Measurements from ENCODE around the gene APC2.

APC2 gene

GRCh38 chr19:1410136-1410786 is 39.7 kb upstream of the APC2 start:
- Histone ChIP-seq H3K36me3 (ENCODE audit: control insufficient read depth, insufficient read depth, low read length) (no peaks in the 10 kb centered on the region), H3K9ac (ENCODE audit: low read length) (peak overlapping the region; percentile 34), H3K27me3 (ENCODE audit: control insufficient read depth, insufficient read depth, low read length) (no peaks in the 10 kb centered on the region), H3K4me1 (ENCODE audit: control insufficient read depth, insufficient read depth, low read length) (peaks cover 44% of the 10 kb centered on the region), H3K9me3 (ENCODE audit: control insufficient read depth, low read length) (no peaks in the 10 kb centered on the region), H3K4me3 (ENCODE audit: low read length) (no peak overlapping the region)

- no peaks in the 10 kb centered on the region for H3K9me3 ChIP-seq (ENCODE audit: control insufficient read depth, low read length)
- H3K4me1 ChIP-seq (ENCODE audit: control insufficient read depth, insufficient read depth, low read length): peaks cover 49% of the 10 kb centered on the region
- no peak overlapping the region for H3K4me3 ChIP-seq (ENCODE audit: low read length)
- no peaks in the 10 kb centered on the region for H3K27me3 ChIP-seq (ENCODE audit: control insufficient read depth, insufficient read depth, low read length)
- peak overlapping the region; percentile 15 for H3K9ac ChIP-seq (ENCODE audit: low read length)
- H3K36me3 ChIP-seq (ENCODE audit: control insufficient read depth, insufficient read depth, low read length): no peaks in the 10 kb centered on the region
Measured at GRCh38 chr19:1410789-1411188, 39.1 kb upstream of the APC2 start.

GRCh38 chr19:1411255-1412191 is 38.4 kb upstream of the APC2 start:
- Histone ChIP-seq H3K4me3 (ENCODE audit: low read length) (no peak overlapping the region), H3K27me3 (ENCODE audit: control insufficient read depth, insufficient read depth, low read length) (no peaks in the 10 kb centered on the region), H3K4me1 (ENCODE audit: control insufficient read depth, insufficient read depth, low read length) (peaks cover 57% of the 10 kb centered on the region), H3K9ac (ENCODE audit: low read length) (peak overlapping the region; percentile 1), H3K36me3 (ENCODE audit: control insufficient read depth, insufficient read depth, low read length) (no peaks in the 10 kb centered on the region), H3K9me3 (ENCODE audit: control insufficient read depth, low read length) (no peaks in the 10 kb centered on the region)

DNA sequence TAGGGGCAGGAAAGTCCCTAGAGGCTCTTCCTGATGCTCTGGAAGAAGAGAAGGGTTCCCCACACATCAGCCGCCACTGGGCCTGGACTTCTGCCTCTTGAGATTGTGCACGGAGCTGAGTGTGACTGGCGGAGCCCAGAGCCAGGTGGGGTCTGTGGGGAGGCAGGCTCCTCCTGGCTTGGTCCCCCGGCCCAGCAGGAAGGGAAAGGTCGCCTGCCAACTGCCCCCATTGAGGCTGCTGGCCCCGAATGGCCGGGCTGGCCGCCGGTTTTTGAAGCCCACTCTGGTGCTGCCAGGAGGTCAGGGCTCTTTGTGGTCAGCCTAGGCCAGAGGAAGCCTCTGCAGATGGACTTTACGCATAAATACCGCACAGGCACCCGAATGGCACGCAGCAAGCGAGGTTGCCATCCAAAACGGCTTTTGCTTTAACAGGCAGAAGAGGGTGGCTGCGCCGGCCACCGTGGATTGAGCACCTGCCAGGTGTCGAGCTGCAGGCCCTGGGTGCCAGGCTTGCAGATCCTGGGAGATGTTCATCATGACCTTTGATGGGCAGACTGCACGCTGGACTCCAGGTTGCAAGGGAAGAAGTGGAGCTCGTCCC is 37.5 kb upstream of the APC2 start:
- Histone ChIP-seq H3K4me1 (ENCODE audit: control insufficient read depth, insufficient read depth, low read length) (peaks cover 66% of the 10 kb centered on the region), H3K9ac (ENCODE audit: low read length) (no peak overlapping the region)

DNA sequence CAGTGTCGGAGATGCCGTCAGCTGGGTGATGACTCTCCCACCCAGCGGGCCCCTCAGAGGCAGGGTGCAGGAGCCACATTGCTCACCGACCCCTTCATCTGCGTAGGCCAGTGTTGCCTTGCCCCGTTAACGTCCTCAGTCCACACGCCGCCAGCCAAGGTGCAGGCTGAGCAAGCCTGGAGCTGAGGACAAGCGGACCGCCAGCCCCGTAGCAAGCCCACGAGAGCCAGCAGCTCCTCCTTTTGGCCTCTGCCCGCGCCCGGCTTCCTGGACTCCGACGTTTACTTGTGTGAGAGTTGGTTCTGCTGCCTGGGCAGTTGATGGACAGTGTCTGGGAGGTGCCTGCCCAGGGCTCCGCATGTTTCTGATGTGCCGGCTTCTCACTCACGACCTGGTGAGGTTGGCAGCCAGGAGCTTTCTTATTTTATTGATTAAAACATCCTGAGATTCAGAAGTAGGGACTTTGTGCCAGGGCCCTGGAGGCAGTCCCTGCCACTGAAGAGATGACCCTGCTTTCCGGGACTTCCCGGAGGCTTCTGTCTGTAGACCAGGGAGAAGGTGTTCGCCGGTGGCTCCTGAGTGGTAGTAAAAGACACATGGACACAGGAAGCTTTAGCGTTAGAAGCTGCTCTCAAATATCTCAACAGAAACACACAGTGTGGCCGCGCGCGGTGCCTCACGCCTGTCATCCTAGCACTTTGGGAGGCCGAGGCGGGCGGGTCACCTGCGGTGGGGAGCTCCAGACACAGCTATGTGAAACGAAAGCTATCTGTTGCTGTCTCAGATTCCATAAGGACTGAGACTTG is 36.7 kb upstream of the APC2 start:
- Histone ChIP-seq H3K36me3 (ENCODE audit: control insufficient read depth, insufficient read depth, low read length) (no peaks in the 10 kb centered on the region), H3K4me3 (ENCODE audit: low read length) (no peak overlapping the region), H3K27me3 (ENCODE audit: control insufficient read depth, insufficient read depth, low read length) (no peaks in the 10 kb centered on the region), H3K9me3 (ENCODE audit: control insufficient read depth, low read length) (no peaks in the 10 kb centered on the region), H3K4me1 (ENCODE audit: control insufficient read depth, insufficient read depth, low read length) (peaks cover 72% of the 10 kb centered on the region), H3K9ac (ENCODE audit: low read length) (no peak overlapping the region)

More for the DNA sequence above, 37.5 kb upstream of the APC2 start:
- Histone ChIP-seq H3K9me3 (ENCODE audit: control insufficient read depth, low read length) (no peaks in the 10 kb centered on the region), H3K4me3 (ENCODE audit: low read length) (no peak overlapping the region), H3K36me3 (ENCODE audit: control insufficient read depth, insufficient read depth, low read length) (no peaks in the 10 kb centered on the region), H3K27me3 (ENCODE audit: control insufficient read depth, insufficient read depth, low read length) (no peaks in the 10 kb centered on the region)

- Histone ChIP-seq H3K9ac (ENCODE audit: low read length) (peak overlapping the region; percentile 54), H3K9me3 (ENCODE audit: control insufficient read depth, low read length) (no peaks in the 10 kb centered on the region), H3K4me1 (ENCODE audit: control insufficient read depth, insufficient read depth, low read length) (peaks cover 53% of the 10 kb centered on the region), H3K27me3 (ENCODE audit: control insufficient read depth, insufficient read depth, low read length) (no peaks in the 10 kb centered on the region), H3K36me3 (ENCODE audit: control insufficient read depth, insufficient read depth, low read length) (peaks cover 3% of the 10 kb centered on the region), H3K4me3 (ENCODE audit: low read length) (no peak overlapping the region)
Measured at GRCh38 chr19:1416014-1416841, 33.7 kb upstream of the APC2 start.

- no peak overlapping the region for H3K9ac ChIP-seq (ENCODE audit: low read length)
- no peaks in the 10 kb centered on the region for H3K9me3 ChIP-seq (ENCODE audit: control insufficient read depth, low read length)
- peaks cover 45% of the 10 kb centered on the region for H3K4me1 ChIP-seq (ENCODE audit: control insufficient read depth, insufficient read depth, low read length)
- no peaks in the 10 kb centered on the region for H3K27me3 ChIP-seq (ENCODE audit: control insufficient read depth, insufficient read depth, low read length)
- H3K4me3 ChIP-seq (ENCODE audit: low read length): no peak overlapping the region
- H3K36me3 ChIP-seq (ENCODE audit: control insufficient read depth, insufficient read depth, low read length): peaks cover 3% of the 10 kb centered on the region
Measured at GRCh38 chr19:1417145-1417544, 32.8 kb upstream of the APC2 start.

- no peaks in the 10 kb centered on the region for H3K9me3 ChIP-seq (ENCODE audit: control insufficient read depth, low read length)
- H3K9ac ChIP-seq (ENCODE audit: low read length): no peak overlapping the region
- H3K4me1 ChIP-seq (ENCODE audit: control insufficient read depth, insufficient read depth, low read length): peaks cover 39% of the 10 kb centered on the region
- H3K27me3 ChIP-seq (ENCODE audit: control insufficient read depth, insufficient read depth, low read length): no peaks in the 10 kb centered on the region
- peaks cover 3% of the 10 kb centered on the region for H3K36me3 ChIP-seq (ENCODE audit: control insufficient read depth, insufficient read depth, low read length)
- no peak overlapping the region for H3K4me3 ChIP-seq (ENCODE audit: low read length)
Measured at GRCh38 chr19:1417681-1418495, 32.0 kb upstream of the APC2 start.

- Histone ChIP-seq H3K36me3 (ENCODE audit: control insufficient read depth, insufficient read depth, low read length) (peaks cover 3% of the 10 kb centered on the region), H3K4me3 (ENCODE audit: low read length) (no peak overlapping the region), H3K9ac (ENCODE audit: low read length) (no peak overlapping the region), H3K4me1 (ENCODE audit: control insufficient read depth, insufficient read depth, low read length) (peaks cover 39% of the 10 kb centered on the region), H3K27me3 (ENCODE audit: control insufficient read depth, insufficient read depth, low read length) (no peaks in the 10 kb centered on the region), H3K9me3 (ENCODE audit: control insufficient read depth, low read length) (no peaks in the 10 kb centered on the region)
Measured at GRCh38 chr19:1418496-1418775, 31.5 kb upstream of the APC2 start.

- H3K9me3 ChIP-seq (ENCODE audit: control insufficient read depth, low read length): no peaks in the 10 kb centered on the region
- peaks cover 3% of the 10 kb centered on the region for H3K36me3 ChIP-seq (ENCODE audit: control insufficient read depth, insufficient read depth, low read length)
- peaks cover 39% of the 10 kb centered on the region for H3K4me1 ChIP-seq (ENCODE audit: control insufficient read depth, insufficient read depth, low read length)
- no peak overlapping the region for H3K9ac ChIP-seq (ENCODE audit: low read length)
- no peak overlapping the region for H3K4me3 ChIP-seq (ENCODE audit: low read length)
- H3K27me3 ChIP-seq (ENCODE audit: control insufficient read depth, insufficient read depth, low read length): no peaks in the 10 kb centered on the region
Measured at GRCh38 chr19:1418951-1419738, 30.8 kb upstream of the APC2 start.

Measured in mucosa of stomach (tissue), 1 donor.